Epidermal melanocyte (primary cell): Measurements from ENCODE around the gene TEX22.

Experiments
- DNase-seq: peaks from one replicate; pipeline ENCODE4 v3.0.0; 2011; ENCODE audit warnings: low spot score; ENCODE audit not compliant: insufficient read length

Gene TEX22

GRCh38 chr14:105420101-105420973 lies 22.0 kb downstream of the TEX22 start:
- DNase-seq: no peak

- no peak for DNase-seq
Measured at GRCh38 chr14:105420974-105421674, 22.8 kb downstream of the TEX22 start.

DNA sequence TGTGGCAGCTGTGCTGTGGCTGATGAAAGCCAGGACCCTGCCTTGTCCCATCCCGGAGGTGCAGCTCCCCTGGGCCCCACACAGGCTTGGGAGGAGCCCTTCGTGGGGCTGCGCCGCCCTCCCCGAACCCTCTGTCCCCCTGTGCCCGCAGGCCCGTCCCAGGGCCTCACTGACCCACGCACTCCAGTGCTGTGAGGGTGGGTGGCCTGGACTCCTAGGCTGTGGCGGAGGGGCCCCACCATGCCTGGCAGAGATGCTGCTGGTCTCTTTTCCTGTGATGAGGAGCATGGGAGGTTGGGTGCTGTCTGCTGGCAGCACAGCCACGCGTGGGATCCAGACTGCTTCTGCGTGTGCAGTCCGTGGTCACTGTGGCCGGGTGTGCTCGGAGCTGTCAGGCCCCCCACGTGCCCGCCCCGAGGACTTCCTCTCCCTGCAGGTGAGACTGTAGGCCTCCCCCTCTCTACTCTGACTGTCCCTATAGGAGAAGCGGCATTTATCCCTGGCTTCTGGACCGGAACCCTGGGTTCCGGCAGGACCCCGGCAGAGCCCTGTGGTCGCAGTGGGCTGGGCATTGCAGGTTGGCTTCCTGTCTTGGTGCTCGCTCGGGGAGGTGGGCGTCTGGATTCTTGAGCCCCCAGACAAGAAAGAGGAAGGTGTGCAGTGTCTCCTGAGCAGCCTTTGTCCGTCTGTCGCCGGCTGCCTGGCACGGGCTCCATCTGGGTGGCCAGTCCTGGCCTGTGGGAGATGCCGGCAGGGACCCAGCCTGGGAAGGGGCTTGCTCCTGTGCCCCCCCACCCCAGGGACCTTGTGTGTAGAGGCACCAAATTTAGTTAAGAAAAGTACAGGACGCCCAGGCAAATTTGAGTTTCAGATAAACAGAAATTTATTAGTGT lies 23.6 kb downstream of the TEX22 start:
- no peak for DNase-seq

DNA sequence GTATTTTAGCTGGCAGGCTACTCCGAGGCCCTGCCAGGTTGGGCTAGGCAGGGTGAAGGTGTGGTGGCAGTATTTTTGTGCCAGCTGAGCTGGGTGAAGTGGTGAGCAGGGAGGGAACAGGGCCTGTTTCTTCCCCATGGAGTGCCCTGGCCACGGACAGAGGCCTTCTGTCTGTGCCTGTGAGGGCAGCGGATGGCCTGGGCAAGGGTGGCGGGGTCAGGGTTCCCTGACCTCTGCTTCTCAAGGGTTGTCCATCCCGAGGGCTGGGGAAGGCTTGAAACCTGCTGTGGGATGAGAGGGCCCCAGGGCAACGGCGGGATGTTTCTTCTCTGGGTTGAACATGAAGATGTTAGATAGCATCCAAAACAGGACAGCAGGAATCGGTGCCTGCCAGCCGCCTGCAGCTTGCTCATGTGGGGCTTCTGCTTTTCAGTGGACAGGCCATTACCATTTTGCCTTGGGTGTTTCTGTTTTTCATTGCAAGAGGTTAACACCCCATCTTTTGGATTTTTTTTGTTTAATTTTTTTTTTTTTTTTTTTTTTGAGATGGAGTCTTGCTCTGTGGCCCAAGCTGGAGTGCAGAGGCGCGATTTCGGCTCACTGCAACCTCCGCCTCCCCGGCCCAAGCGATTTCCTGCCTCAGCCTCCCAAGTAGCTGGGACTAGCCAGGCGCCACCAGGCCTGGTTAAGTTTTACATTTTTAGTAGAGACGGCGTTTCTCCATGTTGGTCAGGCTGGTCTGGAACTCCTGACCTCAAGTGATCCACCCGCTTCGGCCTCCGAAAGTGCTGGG lies 24.6 kb downstream of the TEX22 start:
- DNase-seq: no peak

DNA sequence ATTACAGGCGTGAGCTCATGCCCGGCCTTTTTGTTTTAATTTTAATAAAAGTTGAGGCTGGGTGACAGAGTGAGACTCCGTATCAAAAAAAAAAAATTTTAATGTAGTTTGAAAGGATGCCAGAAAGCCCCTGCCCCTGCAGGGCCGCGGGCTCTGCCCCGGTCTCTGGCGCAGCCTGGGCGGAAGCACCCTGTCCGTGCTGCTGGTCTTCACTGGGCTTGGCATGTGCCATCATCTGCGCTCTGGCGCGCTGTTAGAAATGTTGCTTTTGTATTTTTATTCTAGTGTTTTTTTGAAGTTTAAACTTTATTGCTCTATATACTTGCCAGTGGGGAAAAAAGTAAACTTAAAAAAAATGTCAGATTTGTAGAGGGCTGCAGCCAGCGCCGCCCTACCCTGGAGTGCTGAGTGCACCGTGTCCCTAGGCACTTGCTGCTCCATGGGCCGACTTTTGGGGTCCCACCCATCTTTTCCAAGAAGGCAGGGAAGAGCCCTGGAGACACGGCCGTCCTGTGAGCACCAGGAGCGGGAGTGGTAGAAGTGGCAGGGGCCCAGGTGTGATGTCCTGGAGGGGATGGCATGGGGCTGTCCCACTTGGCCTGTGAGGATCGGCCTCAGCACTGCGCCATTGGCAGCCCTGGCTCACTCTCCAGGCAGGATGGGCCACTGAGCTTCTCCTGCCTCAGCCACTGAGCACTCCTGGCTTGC lies 25.3 kb downstream of the TEX22 start:
- no peak for DNase-seq

DNA sequence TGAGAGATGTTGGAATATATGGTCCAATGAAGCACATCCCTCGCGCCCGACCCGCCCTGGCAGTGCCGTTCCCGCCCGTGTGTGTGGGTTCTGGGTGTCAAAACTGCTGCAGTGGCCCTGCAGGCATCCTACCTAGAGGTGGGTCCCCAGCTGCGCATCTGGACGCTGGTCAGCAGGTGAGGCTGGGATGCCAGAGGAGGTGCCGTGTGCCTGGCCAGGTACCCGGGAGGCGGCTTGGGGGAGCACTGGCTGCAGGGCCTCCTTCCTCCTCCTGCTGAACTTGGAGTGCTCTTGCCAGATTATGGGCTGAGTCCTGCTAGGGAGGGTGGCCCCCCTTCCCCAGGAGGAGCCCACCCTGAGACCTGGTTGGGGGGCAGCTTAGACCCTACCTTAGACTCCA lies 26.5 kb downstream of the TEX22 start:
- DNase-seq: no peak

GRCh38 chr14:105425823-105426247 lies 27.5 kb downstream of the TEX22 start:
- DNase-seq: no peak

GRCh38 chr14:105426416-105427130 lies 28.2 kb downstream of the TEX22 start:
- DNase-seq: no peak

DNA sequence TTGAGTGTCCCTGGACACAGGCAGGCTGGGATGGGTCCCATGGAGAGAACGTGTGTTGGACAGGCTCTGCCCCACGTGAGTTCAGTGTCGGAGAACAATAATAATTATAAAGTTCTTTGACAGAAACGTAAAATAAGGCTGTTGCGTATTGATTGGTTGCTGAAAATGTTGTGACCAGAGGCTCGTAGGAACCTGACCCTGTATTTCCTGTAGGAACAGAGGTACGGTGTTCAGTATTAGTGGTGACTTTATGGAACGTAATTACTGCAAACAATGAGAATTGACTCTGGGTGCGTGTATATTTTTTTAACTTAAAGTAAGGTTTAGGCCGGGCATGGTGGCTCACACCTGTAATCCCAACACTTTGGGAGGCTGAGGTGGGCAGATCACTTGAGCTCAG lies 29.1 kb downstream of the TEX22 start:
- no peak for DNase-seq

DNA sequence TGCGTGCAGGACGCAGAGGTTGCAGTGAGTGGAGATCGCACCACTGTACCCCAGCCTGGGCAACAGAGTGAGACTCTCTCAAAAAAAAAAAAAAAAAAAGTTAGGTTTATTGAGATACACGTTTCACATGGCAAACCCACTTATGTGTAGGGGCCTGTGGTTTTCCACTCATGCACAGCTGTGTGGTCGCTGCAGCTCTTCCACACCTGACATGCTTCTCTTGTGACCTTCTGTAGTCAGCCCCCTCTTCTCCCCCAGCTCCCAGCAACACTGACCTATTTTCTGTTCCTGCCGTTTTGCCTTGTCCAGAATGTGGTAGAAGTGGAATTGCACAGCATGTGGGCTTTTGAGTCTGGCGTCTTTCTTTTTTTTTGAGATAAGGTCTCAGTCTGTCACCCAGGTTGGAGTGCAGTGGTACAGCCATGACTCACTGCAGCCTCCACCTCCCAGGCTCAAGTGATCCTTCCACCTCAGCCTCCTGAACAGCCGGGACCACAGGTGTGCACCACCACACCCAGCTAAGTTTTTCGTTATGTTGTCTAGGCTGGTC lies 29.7 kb downstream of the TEX22 start:
- DNase-seq: no peak

- no peak for DNase-seq
Measured at GRCh38 chr14:105430042-105430441, 31.7 kb downstream of the TEX22 start.

- DNase-seq: no peak
Measured at GRCh38 chr14:105430565-105430964, 32.2 kb downstream of the TEX22 start.

- no peak for DNase-seq
Measured at GRCh38 chr14:105431256-105431655, 32.9 kb downstream of the TEX22 start.

GRCh38 chr14:105432657-105433056 lies 34.3 kb downstream of the TEX22 start:
- no peak for DNase-seq

DNA sequence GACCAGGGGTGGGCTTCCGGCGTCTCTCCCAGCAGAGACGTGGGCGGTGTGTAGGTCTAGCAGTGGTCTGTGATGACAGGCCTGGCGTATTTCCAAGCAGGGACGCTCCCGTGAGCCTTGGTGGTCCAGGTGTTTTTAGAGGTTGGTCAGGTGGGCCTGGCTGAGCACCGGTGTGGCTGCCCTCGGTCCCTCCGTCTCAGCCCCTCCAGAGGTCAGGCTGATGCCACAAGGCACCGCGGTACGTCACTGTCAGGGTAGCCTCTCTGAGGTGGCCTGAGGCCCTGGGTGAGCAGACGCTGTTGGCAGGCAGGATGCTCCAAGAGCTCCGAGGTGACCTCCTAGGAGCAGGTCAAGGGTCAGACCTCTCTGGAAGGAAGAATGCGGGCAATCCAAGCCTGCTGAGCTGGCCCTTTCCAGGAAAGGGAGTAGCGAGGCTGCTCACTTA lies 34.8 kb downstream of the TEX22 start:
- DNase-seq: no peak

GRCh38 chr14:105436402-105436801 lies 38.1 kb downstream of the TEX22 start:
- DNase-seq: no peak

DNA sequence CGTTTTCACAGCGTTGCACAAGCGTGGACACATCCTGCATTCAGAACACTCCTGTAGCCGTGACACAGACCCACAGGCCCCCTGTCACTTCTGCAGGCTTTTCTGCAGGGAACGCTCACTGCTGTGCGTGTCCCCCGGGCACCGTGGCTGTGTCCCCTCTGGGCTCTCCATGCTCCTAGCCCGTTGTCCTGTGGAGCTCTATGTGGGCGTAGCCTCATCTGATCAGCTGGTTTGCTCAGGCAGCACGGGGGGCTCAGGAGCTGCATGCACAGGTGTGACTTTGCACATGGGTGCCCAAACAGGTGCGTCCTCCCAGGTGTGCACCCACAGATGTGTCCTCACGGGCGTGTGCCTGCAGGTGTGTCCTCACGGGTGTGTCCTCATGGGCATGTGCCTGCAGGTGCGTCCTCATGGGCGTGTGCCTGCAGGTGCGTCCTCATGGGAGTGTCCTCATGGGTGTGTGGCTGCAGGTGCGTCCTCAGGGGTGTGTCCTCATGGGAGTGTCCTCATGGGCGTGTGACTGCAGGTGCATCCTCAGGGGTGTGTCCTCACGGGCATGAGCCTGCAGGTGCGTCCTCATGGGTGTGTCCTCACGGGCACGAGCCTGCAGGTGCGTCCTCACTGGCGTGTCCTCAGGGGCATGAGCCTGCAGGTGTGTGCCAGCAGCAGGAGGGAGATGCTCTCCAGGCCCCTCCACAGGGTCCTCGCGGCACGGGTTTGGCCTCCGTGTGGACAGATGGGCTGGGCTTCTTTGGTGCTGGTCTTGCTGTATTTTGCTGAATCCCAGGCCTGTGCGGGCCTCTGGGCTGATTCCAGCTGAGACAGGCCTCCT lies 38.8 kb downstream of the TEX22 start:
- no peak for DNase-seq

GRCh38 chr14:105437723-105438500 lies 39.6 kb downstream of the TEX22 start:
- no peak for DNase-seq
